Fibroblast of mammary gland (primary cell): Measurements from ENCODE around the gene PCDH10.
A peak's percentile ranks its signal among the peaks of the same experiment; 100 is the strongest.

ENCODE experiments used
- DNase-seq: peaks from one replicate; pipeline ENCODE4 v3.0.0-alpha.2; 2010; ENCODE audit warnings: low read depth
- H3K4me3 ChIP-seq: 2 replicates; pipeline ENCODE4 v1.5.1; 2011; ENCODE audit warnings: low read depth, mild to moderate bottlenecking, low read length, moderate library complexity; ENCODE audit not compliant: control insufficient read depth
- TF ChIP-seq, protein P1 (sequence below): conservative IDR thresholded peaks from 2 replicates; pipeline ENCODE4 v1.5.1; 2011; ENCODE audit warnings: low read depth, low read length, inconsistent platforms; ENCODE audit not compliant: control insufficient read depth, insufficient read depth

The PCDH10 gene

DNA sequence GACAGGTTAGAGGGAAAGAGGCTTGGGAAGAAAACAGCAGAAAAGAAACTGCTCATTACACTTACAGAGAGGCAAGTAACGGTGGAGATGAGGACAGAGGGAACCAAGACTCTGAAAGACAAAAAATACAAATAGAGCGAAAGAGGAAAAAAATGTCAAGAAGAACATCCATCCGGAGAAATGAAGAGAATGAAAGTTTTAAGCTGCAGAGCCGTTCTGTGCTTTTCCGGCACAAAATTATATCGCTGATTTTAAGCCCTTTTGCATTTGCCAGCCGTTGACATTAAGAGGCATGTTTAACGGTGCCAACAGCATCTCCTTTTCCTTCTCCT lies 236 bp downstream of the PCDH10 start:
- peak overlapping the region; percentile 33 for H3K4me3 ChIP-seq
- DNase-seq: no peak
- TF ChIP-seq, protein P1, sequence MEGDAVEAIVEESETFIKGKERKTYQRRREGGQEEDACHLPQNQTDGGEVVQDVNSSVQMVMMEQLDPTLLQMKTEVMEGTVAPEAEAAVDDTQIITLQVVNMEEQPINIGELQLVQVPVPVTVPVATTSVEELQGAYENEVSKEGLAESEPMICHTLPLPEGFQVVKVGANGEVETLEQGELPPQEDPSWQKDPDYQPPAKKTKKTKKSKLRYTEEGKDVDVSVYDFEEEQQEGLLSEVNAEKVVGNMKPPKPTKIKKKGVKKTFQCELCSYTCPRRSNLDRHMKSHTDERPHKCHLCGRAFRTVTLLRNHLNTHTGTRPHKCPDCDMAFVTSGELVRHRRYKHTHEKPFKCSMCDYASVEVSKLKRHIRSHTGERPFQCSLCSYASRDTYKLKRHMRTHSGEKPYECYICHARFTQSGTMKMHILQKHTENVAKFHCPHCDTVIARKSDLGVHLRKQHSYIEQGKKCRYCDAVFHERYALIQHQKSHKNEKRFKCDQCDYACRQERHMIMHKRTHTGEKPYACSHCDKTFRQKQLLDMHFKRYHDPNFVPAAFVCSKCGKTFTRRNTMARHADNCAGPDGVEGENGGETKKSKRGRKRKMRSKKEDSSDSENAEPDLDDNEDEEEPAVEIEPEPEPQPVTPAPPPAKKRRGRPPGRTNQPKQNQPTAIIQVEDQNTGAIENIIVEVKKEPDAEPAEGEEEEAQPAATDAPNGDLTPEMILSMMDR: no peak

DNA sequence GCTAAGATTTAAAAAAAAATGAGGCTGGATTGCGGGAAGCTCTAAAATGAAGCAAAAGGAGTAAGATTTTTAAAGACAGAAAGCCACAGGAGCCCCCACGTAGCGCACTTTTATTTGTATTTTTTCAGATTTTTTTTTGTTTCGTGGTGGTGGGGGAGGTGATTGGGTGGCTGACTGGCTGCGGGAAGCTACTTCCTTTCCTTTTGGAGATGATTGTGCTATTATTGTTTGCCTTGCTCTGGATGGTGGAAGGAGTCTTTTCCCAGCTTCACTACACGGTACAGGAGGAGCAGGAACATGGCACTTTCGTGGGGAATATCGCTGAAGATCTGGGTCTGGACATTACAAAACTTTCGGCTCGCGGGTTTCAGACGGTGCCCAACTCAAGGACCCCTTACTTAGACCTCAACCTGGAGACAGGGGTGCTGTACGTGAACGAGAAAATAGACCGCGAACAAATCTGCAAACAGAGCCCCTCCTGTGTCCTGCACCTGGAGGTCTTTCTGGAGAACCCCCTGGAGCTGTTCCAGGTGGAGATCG lies 908 bp downstream of the PCDH10 start:
- no peak for DNase-seq
- TF ChIP-seq, protein P1: no peak
- no peak overlapping the region for H3K4me3 ChIP-seq

DNA sequence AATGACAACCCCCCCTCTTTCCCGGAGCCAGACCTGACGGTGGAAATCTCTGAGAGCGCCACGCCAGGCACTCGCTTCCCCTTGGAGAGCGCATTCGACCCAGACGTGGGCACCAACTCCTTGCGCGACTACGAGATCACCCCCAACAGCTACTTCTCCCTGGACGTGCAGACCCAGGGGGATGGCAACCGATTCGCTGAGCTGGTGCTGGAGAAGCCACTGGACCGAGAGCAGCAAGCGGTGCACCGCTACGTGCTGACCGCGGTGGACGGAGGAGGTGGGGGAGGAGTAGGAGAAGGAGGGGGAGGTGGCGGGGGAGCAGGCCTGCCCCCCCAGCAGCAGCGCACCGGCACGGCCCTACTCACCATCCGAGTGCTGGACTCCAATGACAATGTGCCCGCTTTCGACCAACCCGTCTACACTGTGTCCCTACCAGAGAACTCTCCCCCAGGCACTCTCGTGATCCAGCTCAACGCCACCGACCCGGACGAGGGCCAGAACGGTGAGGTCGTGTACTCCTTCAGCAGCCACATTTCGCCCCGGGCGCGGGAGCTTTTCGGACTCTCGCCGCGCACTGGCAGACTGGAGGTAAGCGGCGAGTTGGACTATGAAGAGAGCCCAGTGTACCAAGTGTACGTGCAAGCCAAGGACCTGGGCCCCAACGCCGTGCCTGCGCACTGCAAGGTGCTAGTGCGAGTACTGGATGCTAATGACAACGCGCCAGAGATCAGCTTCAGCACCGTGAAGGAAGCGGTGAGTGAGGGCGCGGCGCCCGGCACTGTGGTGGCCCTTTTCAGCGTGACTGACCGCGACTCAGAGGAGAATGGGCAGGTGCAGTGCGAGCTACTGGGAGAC lies 1.6 kb downstream of the PCDH10 start:
- TF ChIP-seq, protein P1: no peak
- DNase-seq: no peak
- H3K4me3 ChIP-seq: no peak overlapping the region

DNA sequence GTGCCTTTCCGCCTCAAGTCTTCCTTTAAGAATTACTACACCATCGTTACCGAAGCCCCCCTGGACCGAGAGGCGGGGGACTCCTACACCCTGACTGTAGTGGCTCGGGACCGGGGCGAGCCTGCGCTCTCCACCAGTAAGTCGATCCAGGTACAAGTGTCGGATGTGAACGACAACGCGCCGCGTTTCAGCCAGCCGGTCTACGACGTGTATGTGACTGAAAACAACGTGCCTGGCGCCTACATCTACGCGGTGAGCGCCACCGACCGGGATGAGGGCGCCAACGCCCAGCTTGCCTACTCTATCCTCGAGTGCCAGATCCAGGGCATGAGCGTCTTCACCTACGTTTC lies 2.2 kb downstream of the PCDH10 start:
- H3K4me3 ChIP-seq: no peak overlapping the region
- no peak for DNase-seq
- TF ChIP-seq, protein P1: no peak

DNA sequence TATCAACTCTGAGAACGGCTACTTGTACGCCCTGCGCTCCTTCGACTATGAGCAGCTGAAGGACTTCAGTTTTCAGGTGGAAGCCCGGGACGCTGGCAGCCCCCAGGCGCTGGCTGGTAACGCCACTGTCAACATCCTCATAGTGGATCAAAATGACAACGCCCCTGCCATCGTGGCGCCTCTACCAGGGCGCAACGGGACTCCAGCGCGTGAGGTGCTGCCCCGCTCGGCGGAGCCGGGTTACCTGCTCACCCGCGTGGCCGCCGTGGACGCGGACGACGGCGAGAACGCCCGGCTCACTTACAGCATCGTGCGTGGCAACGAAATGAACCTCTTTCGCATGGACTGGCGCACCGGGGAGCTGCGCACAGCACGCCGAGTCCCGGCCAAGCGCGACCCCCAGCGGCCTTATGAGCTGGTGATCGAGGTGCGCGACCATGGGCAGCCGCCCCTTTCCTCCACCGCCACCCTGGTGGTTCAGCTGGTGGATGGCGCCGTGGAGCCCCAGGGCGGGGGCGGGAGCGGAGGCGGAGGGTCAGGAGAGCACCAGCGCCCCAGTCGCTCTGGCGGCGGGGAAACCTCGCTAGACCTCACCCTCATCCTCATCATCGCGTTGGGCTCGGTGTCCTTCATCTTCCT lies 2.7 kb downstream of the PCDH10 start:
- H3K4me3 ChIP-seq: no peak overlapping the region
- no peak for DNase-seq
- TF ChIP-seq, protein P1: no peak

DNA sequence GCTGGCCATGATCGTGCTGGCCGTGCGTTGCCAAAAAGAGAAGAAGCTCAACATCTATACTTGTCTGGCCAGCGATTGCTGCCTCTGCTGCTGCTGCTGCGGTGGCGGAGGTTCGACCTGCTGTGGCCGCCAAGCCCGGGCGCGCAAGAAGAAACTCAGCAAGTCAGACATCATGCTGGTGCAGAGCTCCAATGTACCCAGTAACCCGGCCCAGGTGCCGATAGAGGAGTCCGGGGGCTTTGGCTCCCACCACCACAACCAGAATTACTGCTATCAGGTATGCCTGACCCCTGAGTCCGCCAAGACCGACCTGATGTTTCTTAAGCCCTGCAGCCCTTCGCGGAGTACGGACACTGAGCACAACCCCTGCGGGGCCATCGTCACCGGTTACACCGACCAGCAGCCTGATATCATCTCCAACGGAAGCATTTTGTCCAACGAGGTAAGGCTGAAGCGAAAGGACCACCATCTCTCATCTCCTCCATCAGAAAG lies 3.3 kb downstream of the PCDH10 start:
- no peak for DNase-seq
- TF ChIP-seq, protein P1: no peak
- no peak overlapping the region for H3K4me3 ChIP-seq
